Breast epithelium (tissue), 4 donors: ENCODE data around the gene C19orf47. TPM values are rescaled to one million over a fixed set of nuclear protein-coding genes. Genes with fewer than 3 reads are reported as not detected.

ENCODE experiments used
- DNase-seq, 2 donors: peaks; one replicate each; pipeline ENCODE4 v3.0.0-alpha.2; 2019; ENCODE audit warnings: low spot score in 2 of 2
- H3K27ac ChIP-seq, 2 donors: fragments of 200-600 bp; sonication (generic) in 1 of 2; one replicate each; pipeline ENCODE4 v1.5.1; 2016 to 2019; ENCODE audit warnings: mild to moderate bottlenecking in 1 of 2
- H3K27me3 ChIP-seq, 2 donors: fragments of 200-600 bp; sonication (generic) in 1 of 2; one replicate each; pipeline versions ENCODE4 v1.5.1 to v1.6.0; 2017 to 2019; ENCODE audit warnings: control low read depth in 1 of 2, mild to moderate bottlenecking in 1 of 2
- H3K36me3 ChIP-seq: fragments of 200-600 bp; one replicate; pipeline ENCODE4 v1.5.1; 2019
- H3K4me1 ChIP-seq, 2 donors: fragments of 200-600 bp; sonication (generic); one replicate each; pipeline ENCODE4 v1.5.1; 2016 to 2019; ENCODE audit warnings: control low read depth in 1 of 2
- H3K4me3 ChIP-seq, 3 donors: fragments of 200-600 bp; sonication (generic); 1 replicate in 2 of 3; 2 replicates in 1 of 3; pipeline ENCODE4 v1.5.1; 2016 to 2019; ENCODE audit warnings: mild to moderate bottlenecking in 3 of 3, moderate library complexity in 2 of 3
- H3K9me3 ChIP-seq, 2 donors: fragments of 200-600 bp; sonication (generic) in 1 of 2; one replicate each; pipeline ENCODE4 v1.5.1; 2016 to 2019; ENCODE audit warnings: control low read depth in 1 of 2
- CTCF ChIP-seq, 3 donors: fragments of 450-650 bp; IDR thresholded peaks; one replicate each; pipeline ENCODE4 v1.5.1; 2016 to 2017; ENCODE audit warnings: antibody characterized with exemption in 3 of 3, mild to moderate bottlenecking in 3 of 3, moderate library complexity in 3 of 3
- POLR2A ChIP-seq: fragments of 450-650 bp; IDR thresholded peaks from one replicate; pipeline ENCODE4 v1.6.1; 2016; ENCODE audit warnings: antibody characterized with exemption, mild to moderate bottlenecking, moderate library complexity
- POLR2AphosphoS5 ChIP-seq, 3 donors: sonication (generic); formaldehyde crosslinking; IDR thresholded peaks; one replicate each; pipeline ENCODE4 v1.6.1; 2017; ENCODE audit warnings: antibody characterized with exemption in 3 of 3
- intact Hi-C: fragments of 100-400 bp; cut with DNase I; formaldehyde crosslinking; loops from one replicate; pipeline ENCODE4 v1.15.1; 2023; ENCODE audit warnings: low total_unique reads
- total RNA-seq, 3 donors: library from RNA; depleted of rRNA; stranded (reverse); fragments of >200 nt; gene quantifications; one replicate each; pipeline ENCODE4 v1.1.0, GENCODE V29; 2016

The C19orf47 gene
- total RNA-seq, 3 donors from 2014 or later: 6.7 to 13.0 (median 10.2) TPM

DNA sequence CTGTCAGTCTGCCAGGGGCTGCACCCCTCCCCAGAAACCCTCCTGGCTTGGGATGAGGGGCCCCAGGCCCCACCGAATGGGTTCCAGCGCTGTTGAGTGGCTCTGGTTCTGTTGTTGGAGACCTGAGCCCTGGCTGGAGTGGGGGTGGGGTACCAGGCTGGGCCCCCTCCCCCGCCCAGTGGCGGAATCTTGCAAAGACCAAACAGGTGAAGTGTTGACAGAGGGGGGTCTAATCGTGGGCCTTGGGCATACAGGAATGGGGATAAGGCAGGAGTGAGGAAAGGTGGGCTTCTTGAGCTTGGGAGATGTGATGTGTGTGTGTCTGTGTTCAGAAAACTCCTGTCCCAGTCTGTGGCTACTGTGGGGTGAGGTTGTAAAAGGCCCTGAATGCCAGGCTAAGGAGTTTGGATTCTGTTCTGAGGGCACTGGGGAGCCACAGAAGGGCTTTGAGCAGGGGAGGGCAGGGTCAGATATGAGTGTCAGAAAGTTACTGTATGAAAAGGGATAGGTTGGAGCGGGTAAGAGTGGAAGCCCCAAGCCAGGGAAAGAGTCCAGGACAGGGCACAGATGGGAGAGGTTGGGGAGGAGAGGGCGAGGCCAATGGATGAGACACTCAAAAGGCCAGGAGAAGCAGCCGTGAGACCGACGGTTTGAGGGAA is 42.0 kb upstream of the C19orf47 start, which contains the start of gene HIPK4:
Gene HIPK4 (minus strand): TSS at position 98 of the 659 bp plus-strand sequence. CDS start 279 bp downstream, outside the sequence.
- no peak for DNase-seq
- Histone ChIP-seq H3K27me3 (no peaks in the 10 kb centered on the region), H3K36me3 (no peaks in the 10 kb centered on the region), H3K4me1 (peaks cover 0 to 10% of the 10 kb centered on the region in 2 donors), H3K27ac (no peak within 1 kb of the TSS), H3K4me3 (no peak within 1 kb of the TSS), H3K9me3 (no peaks in the 10 kb centered on the region)
- no peak for TF ChIP-seq POLR2A
- TF ChIP-seq POLR2AphosphoS5 (IDR thresholded peaks at IDR 0.05): no peak
- TF ChIP-seq CTCF (IDR thresholded peaks at IDR 0.05): no peak
- intact Hi-C loops: no loop called here

DNA sequence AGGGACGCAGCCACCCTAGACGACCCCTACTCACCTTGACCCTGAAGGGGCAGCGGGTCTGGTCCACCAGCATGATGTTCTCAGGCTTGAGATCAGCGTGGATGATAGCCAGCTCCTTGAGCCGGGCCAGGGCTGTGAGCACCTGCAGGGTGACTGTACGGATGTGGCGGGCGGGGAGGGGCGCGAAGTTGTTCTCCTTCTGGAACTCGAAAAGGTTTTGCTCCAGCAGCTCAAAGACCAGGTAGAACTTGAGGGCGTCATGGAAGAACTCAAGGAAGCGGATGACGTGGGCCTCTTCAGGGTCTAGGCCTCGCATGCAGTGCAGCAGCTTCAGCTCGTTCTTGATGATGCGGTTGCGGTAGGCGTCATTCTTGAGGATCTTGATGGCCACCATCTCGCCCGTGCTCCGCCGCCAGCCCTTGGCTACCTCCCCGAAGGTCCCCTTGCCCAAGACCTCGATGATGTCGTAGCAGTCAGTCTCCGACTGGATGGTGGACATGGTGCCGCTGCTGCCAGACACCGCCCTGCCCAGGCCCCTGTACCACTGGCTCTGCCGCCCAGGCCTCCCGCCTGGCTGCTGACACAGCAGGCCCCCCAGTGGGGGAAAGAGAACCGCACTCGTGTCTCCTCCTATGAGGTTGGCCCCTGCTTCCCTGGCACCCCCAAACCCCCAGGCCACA is 41.3 kb upstream of the C19orf47 start:
- H3K9me3 ChIP-seq: no peaks in the 10 kb centered on the region
- no peak overlapping the region for H3K27ac ChIP-seq
- TF ChIP-seq CTCF (IDR thresholded peaks at IDR 0.05): no peak
- no peak for TF ChIP-seq POLR2A
- no peak for TF ChIP-seq POLR2AphosphoS5 (IDR thresholded peaks at IDR 0.05)
- H3K36me3 ChIP-seq: no peaks in the 10 kb centered on the region
- peaks cover 0 to 10% of the 10 kb centered on the region in 2 donors for H3K4me1 ChIP-seq
- H3K27me3 ChIP-seq: no peaks in the 10 kb centered on the region
- intact Hi-C loops: no loop called here
- DNase-seq: no peak
- H3K4me3 ChIP-seq: no peak overlapping the region

DNA sequence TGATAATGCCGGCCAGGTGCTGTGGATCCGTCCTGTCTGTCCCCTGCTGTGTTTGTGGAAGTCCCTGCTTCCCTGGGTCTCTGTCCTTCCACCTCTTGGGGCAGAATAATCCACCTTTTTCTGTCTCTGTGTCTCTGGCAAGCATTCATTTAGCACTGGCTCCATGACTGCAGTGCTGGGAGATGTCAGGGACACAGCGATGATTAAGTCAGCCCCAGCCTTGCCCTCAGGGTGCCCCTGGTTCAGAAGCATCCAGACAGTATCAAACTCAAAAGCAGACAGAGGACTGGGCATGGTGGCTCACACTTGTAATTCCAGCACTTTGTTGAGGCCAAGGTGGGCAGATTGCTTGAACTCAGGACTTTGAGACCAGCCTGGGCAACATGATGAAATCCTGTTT is 40.3 kb upstream of the C19orf47 start:
- H3K36me3 ChIP-seq: no peaks in the 10 kb centered on the region
- TF ChIP-seq POLR2A (no peak), CTCF (IDR thresholded peaks at IDR 0.05) (no peak), POLR2AphosphoS5 (IDR thresholded peaks at IDR 0.05) (no peak)
- intact Hi-C loops: no loop called here
- no peak overlapping the region for H3K4me3 ChIP-seq
- DNase-seq: no peak
- no peaks in the 10 kb centered on the region for H3K27me3 ChIP-seq
- H3K27ac ChIP-seq: no peak overlapping the region
- peaks cover 0 to 10% of the 10 kb centered on the region in 2 donors for H3K4me1 ChIP-seq
- H3K9me3 ChIP-seq: no peaks in the 10 kb centered on the region

GRCh38 chr19:40387155-40387554 is 39.0 kb upstream of the C19orf47 start:
- H3K9me3 ChIP-seq: no peaks in the 10 kb centered on the region

More at GRCh38 chr19:40387155-40387554, 39.0 kb upstream of the C19orf47 start:
- H3K4me1 ChIP-seq: no peaks in the 10 kb centered on the region
- H3K36me3 ChIP-seq: no peaks in the 10 kb centered on the region
- intact Hi-C loops: no loop called here
- no peak overlapping the region for H3K4me3 ChIP-seq
- no peak for TF ChIP-seq CTCF (IDR thresholded peaks at IDR 0.05)
- TF ChIP-seq POLR2AphosphoS5 (IDR thresholded peaks at IDR 0.05): no peak
- no peak for TF ChIP-seq POLR2A
- no peaks in the 10 kb centered on the region for H3K27me3 ChIP-seq
- no peak for DNase-seq
- H3K27ac ChIP-seq: no peak overlapping the region
